ENCODE measurements around the gene RXRA.

DNA sequence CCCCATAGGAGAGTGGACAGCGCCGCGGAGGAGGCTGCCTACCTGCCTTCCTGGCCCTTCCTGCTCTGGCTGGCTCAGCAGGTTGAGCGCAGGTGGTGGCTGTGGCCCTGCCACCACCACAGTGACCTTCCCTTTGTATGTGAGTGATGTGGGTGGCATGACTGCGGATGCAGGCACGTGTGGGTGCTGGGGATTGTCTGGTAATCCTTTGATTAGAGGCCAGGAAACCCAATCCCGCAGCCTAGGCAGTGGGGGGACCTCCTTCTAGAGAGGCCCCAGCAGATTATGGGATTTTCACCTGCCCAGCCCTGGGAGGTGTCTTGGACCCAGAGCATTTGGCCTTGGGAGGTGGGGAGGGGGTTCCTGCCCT lies 16.5 kb downstream of the RXRA start:
- TF ChIP-seq, protein P1, sequence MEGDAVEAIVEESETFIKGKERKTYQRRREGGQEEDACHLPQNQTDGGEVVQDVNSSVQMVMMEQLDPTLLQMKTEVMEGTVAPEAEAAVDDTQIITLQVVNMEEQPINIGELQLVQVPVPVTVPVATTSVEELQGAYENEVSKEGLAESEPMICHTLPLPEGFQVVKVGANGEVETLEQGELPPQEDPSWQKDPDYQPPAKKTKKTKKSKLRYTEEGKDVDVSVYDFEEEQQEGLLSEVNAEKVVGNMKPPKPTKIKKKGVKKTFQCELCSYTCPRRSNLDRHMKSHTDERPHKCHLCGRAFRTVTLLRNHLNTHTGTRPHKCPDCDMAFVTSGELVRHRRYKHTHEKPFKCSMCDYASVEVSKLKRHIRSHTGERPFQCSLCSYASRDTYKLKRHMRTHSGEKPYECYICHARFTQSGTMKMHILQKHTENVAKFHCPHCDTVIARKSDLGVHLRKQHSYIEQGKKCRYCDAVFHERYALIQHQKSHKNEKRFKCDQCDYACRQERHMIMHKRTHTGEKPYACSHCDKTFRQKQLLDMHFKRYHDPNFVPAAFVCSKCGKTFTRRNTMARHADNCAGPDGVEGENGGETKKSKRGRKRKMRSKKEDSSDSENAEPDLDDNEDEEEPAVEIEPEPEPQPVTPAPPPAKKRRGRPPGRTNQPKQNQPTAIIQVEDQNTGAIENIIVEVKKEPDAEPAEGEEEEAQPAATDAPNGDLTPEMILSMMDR (IDR thresholded peaks at IDR 0.05; ENCODE audit: borderline replicate concordance, extremely low read depth, low read length, poor library complexity, severe bottlenecking), result no peak
- TF ChIP-seq EZH2 (IDR thresholded peaks at IDR 0.05; ENCODE audit: borderline replicate concordance, low read depth, low read length, severe bottlenecking), result no peak
